T47D (cell line): ENCODE data around the gene MYL7.

Source experiments
- DNase-seq, 2 experiments: peaks; one replicate each; pipeline versions ENCODE4 v3.0.0 to v3.0.0-alpha.2; 2011 to 2012; ENCODE audit warnings: low read depth in 1 of 2, low spot score in 1 of 2
- JUND ChIP-seq: IDR thresholded peaks from 2 replicates; pipeline ENCODE4 v1.6.1; 2012; ENCODE audit warnings: low read depth
- in situ Hi-C: cut with HindIII; loops from 2 replicates; pipeline ENCODE4 v1.10.0; 2016; ENCODE audit warnings: low sequenced_read_pairs, low pct_unique_long_range_greater_than_20kb

Gene MYL7

GRCh38 chr7:44141221-44141850, at the start of gene MYL7:
Gene MYL7 (minus strand): TSS chr7:44141332. CDS start chr7:44141305, 27 bp downstream.
- TF ChIP-seq JUND: no peak
- DNase-seq: no peak
- in situ Hi-C loops: no loop called here

- in situ Hi-C loops: no loop called here
- DNase-seq: no peak
- TF ChIP-seq JUND: no peak
Measured at GRCh38 chr7:44189993-44190872, 49.1 kb upstream of the MYL7 start.

- in situ Hi-C loops: no loop called here
- TF ChIP-seq JUND: no peak
- no peak for DNase-seq
Measured at GRCh38 chr7:44189286-44189992, 48.3 kb upstream of the MYL7 start, which contains the start of gene GCK. Gene GCK (minus strand): TSS chr7:44189439. CDS start chr7:44188953, 486 bp downstream.

GRCh38 chr7:44188480-44189225, 47.5 kb upstream of the MYL7 start:
- no peak for DNase-seq
- TF ChIP-seq JUND: no peak
- in situ Hi-C loops: no loop called here

- no peak for TF ChIP-seq JUND
- no peak for DNase-seq
- in situ Hi-C loops: no loop called here
Measured at GRCh38 chr7:44187636-44188416, 46.7 kb upstream of the MYL7 start.

DNA sequence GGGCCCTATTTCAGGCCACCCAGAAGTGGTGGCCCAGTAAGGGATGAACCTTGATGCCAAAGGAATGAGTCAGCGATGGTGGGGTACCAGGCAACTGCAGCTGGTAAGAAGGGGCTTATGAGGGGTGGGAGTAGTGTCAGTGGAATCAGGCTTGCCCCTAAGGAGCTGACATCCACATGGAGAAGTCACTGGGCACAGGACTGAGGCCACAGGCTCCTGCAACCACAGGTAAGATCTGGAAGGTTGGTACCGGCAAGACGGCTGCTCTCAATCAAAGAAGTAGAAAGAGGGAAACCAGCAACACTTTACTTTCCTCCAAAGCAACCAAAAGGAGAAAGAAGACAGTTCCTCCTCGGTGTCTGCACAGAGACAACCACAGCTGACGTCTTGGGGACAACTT, 45.6 kb upstream of the MYL7 start:
- in situ Hi-C loops: no loop called here
- TF ChIP-seq JUND: no peak
- no peak for DNase-seq

- no peak for DNase-seq
- in situ Hi-C loops: no loop called here
Measured at GRCh38 chr7:44185729-44186128, 44.6 kb upstream of the MYL7 start.

GRCh38 chr7:44184873-44185446, 43.8 kb upstream of the MYL7 start:
- DNase-seq: no peak
- in situ Hi-C loops: no loop called here
- TF ChIP-seq JUND: no peak

More at GRCh38 chr7:44185729-44186128, 44.6 kb upstream of the MYL7 start:
- TF ChIP-seq JUND: no peak

- peak in 1 of 2 experiments; percentile 41 for DNase-seq
- TF ChIP-seq JUND: no peak
- in situ Hi-C loops: no loop called here
Measured at GRCh38 chr7:44184206-44184872, 43.2 kb upstream of the MYL7 start.

GRCh38 chr7:44183386-44183785, 42.3 kb upstream of the MYL7 start:
- no peak for TF ChIP-seq JUND
- no peak for DNase-seq
- in situ Hi-C loops: no loop called here

DNA sequence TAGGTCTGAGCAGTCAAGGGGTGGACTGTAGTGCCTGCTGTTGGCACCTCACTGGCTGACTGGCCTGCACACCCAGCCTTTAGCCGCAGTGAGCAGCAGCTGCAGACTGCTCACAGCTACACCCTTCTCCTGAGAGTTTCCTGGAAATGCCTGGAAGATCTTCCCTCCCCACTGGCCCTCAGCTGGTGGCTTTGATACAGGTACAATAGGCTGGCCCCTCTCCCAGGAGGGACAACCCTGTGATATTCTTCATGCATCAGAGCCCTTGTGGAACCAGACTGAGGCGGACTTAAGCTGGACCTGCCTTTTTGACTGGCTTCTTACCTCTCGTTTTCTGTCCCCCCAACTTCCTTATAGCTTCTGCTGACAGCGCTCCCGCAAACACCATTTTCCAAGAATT, 41.7 kb upstream of the MYL7 start:
- in situ Hi-C loops: no loop called here
- DNase-seq: no peak
- no peak for TF ChIP-seq JUND
